GM18868 (cell line): ENCODE results near the gene BASP1.
A peak's percentile ranks its signal among the peaks of the same experiment; 100 is the strongest.
"Not testable (repeated sequence)": the region's sequence is repeated elsewhere in the genome, so short reads cannot be mapped to it uniquely, and the experiment has no call there.

Source experiments
- ATAC-seq: cut with Tn5 transposase; IDR thresholded peaks from one replicate; pipeline ENCODE4 v1.9.1; 2021; ENCODE audit warnings: mild to moderate bottlenecking, moderate library complexity; ENCODE audit not compliant: unreplicated experiment

BASP1 gene

GRCh38 chr5:17249029-17249634 lies 31.7 kb downstream of the BASP1 start:
- ATAC-seq: no peak

GRCh38 chr5:17249841-17250240 lies 32.4 kb downstream of the BASP1 start:
- ATAC-seq: not testable (repeated sequence)

DNA sequence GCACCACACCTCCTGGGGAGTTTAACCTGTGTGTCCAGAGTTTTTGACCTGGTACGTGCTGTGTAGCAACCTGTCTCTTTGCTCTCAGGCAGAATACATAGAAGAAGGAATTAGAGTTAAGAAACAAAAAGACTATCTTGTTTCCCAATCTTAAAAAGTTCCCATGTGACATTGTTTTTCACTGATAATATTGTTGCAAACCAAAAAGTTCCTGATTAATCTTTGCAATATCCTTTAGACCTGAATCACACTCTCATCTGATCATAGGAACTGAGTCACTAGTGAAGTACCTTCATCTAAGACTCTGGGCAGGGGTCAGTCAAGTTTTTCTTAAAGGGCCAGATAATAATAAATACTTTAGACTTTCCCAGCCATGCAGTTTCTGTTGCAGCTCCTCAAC lies 35.1 kb downstream of the BASP1 start:
- ATAC-seq: no peak

GRCh38 chr5:17255471-17256021 lies 38.1 kb downstream of the BASP1 start:
- peak; percentile 63 for ATAC-seq

- no peak for ATAC-seq
Measured at GRCh38 chr5:17256171-17256570, 38.7 kb downstream of the BASP1 start.

GRCh38 chr5:17256839-17257238 lies 39.4 kb downstream of the BASP1 start:
- ATAC-seq: no peak

DNA sequence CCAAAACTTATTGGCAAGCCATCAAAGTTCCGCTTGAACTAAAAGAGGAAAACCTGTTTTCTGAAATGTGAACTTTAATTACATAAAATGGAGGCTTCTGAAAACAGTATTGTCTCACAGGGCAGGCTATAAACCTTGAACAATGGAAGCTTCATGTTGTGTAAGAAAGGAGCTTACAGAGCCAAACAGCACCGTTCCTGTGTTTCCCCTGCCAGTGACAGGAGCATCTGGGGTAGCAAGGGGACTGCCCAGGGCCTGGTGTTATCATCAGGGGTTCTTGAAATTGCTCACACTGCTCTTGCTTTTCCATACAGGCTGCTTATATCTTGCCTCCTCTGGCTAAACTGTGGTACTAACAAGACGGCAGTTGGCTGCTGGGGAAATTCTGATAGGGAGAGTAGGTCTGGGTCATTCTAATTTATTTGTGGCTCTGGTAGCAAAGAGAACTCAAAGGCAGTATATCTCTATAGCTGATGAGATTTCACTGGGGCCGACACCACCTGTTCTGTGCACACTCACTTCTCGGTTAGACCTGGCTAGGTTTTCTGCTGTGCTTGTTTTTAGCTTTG lies 40.4 kb downstream of the BASP1 start:
- peak; percentile 84 for ATAC-seq

DNA sequence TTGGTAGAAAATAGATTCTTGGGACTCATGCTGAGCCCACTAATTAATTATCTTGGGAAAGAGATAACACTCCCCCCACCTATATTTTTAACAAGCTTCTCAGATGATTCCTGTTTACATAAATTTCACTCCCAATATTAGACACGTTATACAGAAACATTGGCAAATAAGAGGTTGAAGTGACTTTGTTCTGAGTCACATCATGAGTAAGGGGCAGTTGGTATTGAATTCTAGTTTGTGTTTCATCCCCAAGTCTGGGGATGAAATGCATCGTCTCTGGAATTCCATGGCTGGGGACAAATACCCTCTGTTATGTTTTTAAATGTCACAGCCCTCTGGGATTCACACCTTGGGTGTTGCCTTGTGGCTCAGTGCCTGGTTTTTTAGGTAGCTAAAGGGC lies 41.0 kb downstream of the BASP1 start:
- ATAC-seq: no peak

GRCh38 chr5:17259012-17259411 lies 41.6 kb downstream of the BASP1 start:
- ATAC-seq: not testable (repeated sequence)

DNA sequence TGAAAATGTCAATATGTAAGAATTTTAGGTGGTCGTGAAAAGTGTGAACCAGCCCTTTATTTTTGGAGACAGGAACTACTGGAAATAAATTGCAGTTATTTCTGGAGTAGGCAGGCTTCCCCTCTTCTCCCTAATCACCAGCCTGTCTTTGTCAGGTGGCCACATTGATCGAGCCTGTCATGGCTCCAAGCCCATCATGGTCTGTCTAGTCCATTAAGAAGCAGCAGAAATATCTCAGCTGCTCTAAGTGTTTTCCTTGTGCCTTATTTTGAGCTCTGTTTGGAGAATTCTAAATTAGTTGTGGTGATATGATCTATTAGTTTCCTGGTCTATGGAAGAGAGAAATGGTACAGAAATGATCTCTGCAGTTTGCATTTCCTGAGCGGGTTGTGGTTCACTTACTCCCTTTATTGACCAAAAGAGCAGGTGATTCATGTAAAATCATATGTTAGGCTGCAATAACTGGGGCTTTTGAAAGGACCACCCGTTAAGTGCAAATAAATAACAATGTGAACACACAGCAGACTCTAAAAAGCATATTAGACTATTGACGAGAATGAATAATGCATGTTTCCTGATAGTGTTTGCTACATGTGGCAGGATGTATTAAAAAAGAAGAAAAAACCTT lies 42.3 kb downstream of the BASP1 start:
- ATAC-seq: no peak

DNA sequence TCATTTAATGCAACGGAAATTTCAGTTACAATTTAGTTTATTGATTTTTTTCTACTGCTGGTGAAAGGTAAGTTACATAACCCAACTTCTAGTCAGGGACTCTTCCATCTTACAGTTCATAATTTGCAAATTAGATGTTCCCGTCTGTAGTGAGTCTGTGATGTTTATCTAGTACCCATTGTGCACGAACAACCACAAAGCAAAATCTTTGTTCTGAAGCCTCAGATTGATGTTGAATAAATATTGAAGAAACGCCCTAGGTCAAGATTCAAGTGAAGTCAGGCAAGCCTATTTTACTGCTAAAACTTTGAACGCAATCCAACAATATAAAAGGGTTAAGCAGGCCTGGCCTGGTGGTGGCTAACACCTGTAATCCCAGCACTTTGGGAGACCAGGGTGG lies 43.1 kb downstream of the BASP1 start:
- no peak for ATAC-seq

DNA sequence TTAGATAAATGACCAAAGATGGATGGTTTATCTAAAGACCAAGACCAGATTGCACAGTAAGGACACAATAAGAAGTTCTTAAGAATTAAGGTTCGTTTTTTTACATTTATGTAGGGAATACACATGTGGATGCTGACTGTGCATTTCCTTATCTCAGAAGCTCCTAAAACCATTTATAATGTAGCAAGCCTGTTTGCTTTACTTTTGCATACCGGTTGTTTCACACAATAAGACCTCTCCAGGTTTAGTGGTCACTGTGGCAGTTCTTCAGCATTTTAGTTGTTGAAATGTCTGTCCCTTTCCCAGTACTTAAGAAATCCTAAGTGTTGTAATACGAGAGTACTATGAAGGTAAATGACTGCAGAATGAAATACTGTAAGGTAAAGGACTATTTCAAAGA lies 43.6 kb downstream of the BASP1 start:
- no peak for ATAC-seq

GRCh38 chr5:17265041-17265440 lies 47.6 kb downstream of the BASP1 start:
- ATAC-seq: no peak

- peak; percentile 81 for ATAC-seq
Measured at GRCh38 chr5:17267106-17267505, 49.7 kb downstream of the BASP1 start.

- ATAC-seq: peak; percentile 61
Measured at GRCh38 chr5:17269201-17269600, 51.8 kb downstream of the BASP1 start.

DNA sequence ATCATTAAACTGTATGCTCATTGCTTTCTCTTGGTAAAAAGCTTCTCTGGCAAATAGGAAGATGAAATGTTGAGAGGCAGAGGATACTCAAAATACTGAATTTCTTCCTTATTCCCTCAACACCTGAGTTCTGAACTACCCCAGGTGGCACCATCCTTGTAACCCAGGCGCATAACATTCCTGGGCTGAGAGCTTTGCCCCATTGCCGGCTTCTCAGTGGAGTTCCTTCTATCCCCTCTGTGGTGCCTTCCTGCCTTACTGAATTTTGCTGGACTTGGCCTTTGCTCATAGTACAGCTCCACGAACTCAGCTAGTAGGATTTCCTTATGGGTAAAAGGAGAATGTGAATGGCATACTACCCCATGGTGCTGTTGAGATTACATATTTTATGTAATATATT lies 54.7 kb downstream of the BASP1 start:
- no peak for ATAC-seq

DNA sequence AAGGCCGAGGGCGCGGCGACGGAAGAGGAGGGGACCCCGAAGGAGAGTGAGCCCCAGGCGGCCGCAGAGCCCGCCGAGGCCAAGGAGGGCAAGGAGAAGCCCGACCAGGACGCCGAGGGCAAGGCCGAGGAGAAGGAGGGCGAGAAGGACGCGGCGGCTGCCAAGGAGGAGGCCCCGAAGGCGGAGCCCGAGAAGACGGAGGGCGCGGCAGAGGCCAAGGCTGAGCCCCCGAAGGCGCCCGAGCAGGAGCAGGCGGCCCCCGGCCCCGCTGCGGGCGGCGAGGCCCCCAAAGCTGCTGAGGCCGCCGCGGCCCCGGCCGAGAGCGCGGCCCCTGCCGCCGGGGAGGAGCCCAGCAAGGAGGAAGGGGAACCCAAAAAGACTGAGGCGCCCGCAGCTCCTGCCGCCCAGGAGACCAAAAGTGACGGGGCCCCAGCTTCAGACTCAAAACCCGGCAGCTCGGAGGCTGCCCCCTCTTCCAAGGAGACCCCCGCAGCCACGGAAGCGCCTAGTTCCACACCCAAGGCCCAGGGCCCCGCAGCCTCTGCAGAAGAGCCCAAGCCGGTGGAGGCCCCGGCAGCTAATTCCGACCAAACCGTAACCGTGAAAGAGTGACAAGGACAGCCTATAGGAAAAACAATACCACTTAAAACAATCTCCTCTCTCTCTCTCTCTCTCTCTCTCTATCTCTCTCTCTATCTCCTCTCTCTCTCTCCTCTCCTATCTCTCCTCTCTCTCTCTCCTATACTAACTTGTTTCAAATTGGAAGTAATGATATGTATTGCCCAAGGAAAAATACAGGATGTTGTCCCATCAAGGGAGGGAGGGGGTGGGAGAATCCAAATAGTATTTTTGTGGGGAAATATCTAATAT lies 58.1 kb downstream of the BASP1 start:
- ATAC-seq: no peak

DNA sequence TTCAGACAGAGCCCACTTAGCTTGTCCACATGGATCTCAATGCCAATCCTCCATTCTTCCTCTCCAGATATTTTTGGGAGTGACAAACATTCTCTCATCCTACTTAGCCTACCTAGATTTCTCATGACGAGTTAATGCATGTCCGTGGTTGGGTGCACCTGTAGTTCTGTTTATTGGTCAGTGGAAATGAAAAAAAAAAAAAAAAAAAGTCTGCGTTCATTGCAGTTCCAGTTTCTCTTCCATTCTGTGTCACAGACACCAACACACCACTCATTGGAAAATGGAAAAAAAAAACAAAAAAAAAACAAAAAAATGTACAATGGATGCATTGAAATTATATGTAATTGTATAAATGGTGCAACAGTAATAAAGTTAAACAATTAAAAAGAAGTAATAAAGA lies 59.0 kb downstream of the BASP1 start:
- ATAC-seq: peak; percentile 50

GRCh38 chr5:17277907-17278306 lies 60.5 kb downstream of the BASP1 start:
- peak; percentile 36 for ATAC-seq

DNA sequence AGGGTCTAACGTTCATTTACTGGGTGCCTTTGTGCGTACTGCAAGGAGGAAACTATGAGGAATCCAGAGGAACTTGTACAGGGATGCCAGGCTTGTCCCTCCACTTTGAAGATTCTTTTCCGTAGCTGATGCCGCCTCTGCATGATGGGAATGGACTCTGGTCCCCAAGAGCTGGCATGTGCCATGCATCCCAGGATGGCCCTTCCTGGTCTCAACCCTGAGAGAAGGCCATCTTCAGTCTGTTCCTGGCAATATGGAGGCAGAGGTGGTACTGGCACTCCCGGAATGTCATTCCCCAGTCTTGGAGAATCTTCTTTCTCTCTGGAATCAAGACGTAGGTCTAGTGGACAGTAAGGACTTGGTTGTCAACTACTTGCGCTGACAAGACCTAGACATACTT lies 61.5 kb downstream of the BASP1 start:
- ATAC-seq: no peak

DNA sequence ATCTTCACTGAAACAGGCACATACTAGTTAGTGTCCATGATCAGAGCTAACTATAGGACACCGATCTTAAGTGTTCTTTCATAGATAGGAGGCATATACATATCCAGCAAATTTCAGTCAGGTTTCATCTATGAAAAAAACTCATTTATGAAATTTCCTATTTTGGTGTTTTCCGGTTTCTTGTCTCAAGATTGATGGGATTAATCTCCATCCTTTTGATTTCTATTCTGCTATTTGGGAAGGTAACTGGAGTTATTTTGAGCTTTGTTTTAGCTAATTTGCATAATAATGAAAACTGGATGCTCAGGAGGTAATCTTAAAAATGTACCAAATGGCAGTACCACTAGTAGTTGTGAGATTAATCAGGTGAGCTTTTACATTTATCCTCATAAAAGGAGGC lies 62.1 kb downstream of the BASP1 start:
- no peak for ATAC-seq
